Activated gamma-delta T cell treated with anti-CD3 and anti-CD28 coated beads, Interleukin-2, amount 50 U/mL, for 16 hours (primary cell): Measurements from ENCODE around the gene DEDD.

ENCODE experiments used
- DNase-seq: peaks from one replicate; pipeline ENCODE4 v3.0.0-alpha.2; 2020; ENCODE audit warnings: low read depth

Gene DEDD

GRCh38 chr1:161132410-161133219 lies at the start of gene DEDD:
DEDD (minus strand) TSS chr1:161132667; CDS start chr1:161124462, 8,205 bp downstream.
- DNase-seq, result peak; percentile 82

GRCh38 chr1:161182214-161182613 lies 49.7 kb upstream of the DEDD start:
- DNase-seq, result peak; percentile 42

- DNase-seq, result no peak
Observed at GRCh38 chr1:161180639-161181038, 48.2 kb upstream of the DEDD start.

- no peak for DNase-seq
Observed at GRCh38 chr1:161179698-161180097, 47.2 kb upstream of the DEDD start.

- no peak for DNase-seq
Observed at GRCh38 chr1:161177936-161178244, 45.4 kb upstream of the DEDD start.

- DNase-seq, result peak; percentile 94
Observed at GRCh38 chr1:161177112-161177935, 44.9 kb upstream of the DEDD start, which contains the start of gene B4GALT3. B4GALT3 (minus strand) TSS chr1:161177507; CDS start chr1:161176060, 1,447 bp downstream.

GRCh38 chr1:161176468-161177111 lies 44.1 kb upstream of the DEDD start:
- DNase-seq, result no peak

- DNase-seq, result no peak
Observed at GRCh38 chr1:161175771-161176453, 43.4 kb upstream of the DEDD start.

- DNase-seq, result no peak
Observed at GRCh38 chr1:161174911-161175310, 42.4 kb upstream of the DEDD start.

GRCh38 chr1:161173711-161174110 lies 41.2 kb upstream of the DEDD start:
- DNase-seq, result no peak

- DNase-seq, result no peak
Observed at GRCh38 chr1:161172776-161173376, 40.4 kb upstream of the DEDD start.

- DNase-seq, result no peak
Observed at GRCh38 chr1:161172349-161172748, 39.9 kb upstream of the DEDD start.

GRCh38 chr1:161171696-161172095 lies 39.2 kb upstream of the DEDD start:
- no peak for DNase-seq

GRCh38 chr1:161171191-161171590 lies 38.7 kb upstream of the DEDD start:
- no peak for DNase-seq

GRCh38 chr1:161168906-161169305 lies 36.4 kb upstream of the DEDD start:
- DNase-seq, result no peak

GRCh38 chr1:161166669-161167548 lies 34.4 kb upstream of the DEDD start:
- DNase-seq, result no peak

GRCh38 chr1:161165742-161166668 lies 33.5 kb upstream of the DEDD start, which contains the start of gene PPOX:
PPOX (plus strand) TSS chr1:161166426; CDS start chr1:161166848, 422 bp downstream.
- DNase-seq, result peak; percentile 88

GRCh38 chr1:161164901-161165610 lies 32.6 kb upstream of the DEDD start:
- no peak for DNase-seq

GRCh38 chr1:161163793-161164192 lies 31.3 kb upstream of the DEDD start:
- no peak for DNase-seq
